Fibroblast of lung (primary cell): ENCODE data around the gene TMEM89. TPM values are rescaled to one million over a fixed set of nuclear protein-coding genes. Genes with fewer than 3 reads are reported as not detected.
A peak's percentile ranks its signal among the peaks of the same experiment; 100 is the strongest.

Experiments used
- DNase-seq, 2 donors: peaks; one replicate each; pipeline versions ENCODE4 v3.0.0 to v3.0.0-alpha.2; 2010; ENCODE audit warnings: low read depth in 2 of 2
- H2AFZ ChIP-seq: 2 replicates; pipeline ENCODE4 v1.5.1; 2012; ENCODE audit warnings: low read length, control low read depth, inconsistent platforms
- H3K27ac ChIP-seq: 2 replicates; pipeline ENCODE4 v1.5.1; 2011; ENCODE audit warnings: low read length, control low read depth; ENCODE audit not compliant: insufficient read depth
- H3K27me3 ChIP-seq: 2 replicates; pipeline ENCODE4 v1.5.1; 2011; ENCODE audit warnings: mild to moderate bottlenecking, low read length; ENCODE audit not compliant: control insufficient read depth, insufficient read depth
- H3K36me3 ChIP-seq: 2 replicates; pipeline ENCODE4 v1.5.1; 2011; ENCODE audit warnings: low read length; ENCODE audit not compliant: control insufficient read depth, insufficient read depth
- H3K4me1 ChIP-seq: 2 replicates; pipeline ENCODE4 v1.5.1; 2011; ENCODE audit warnings: low read length; ENCODE audit not compliant: control insufficient read depth, insufficient read depth; ENCODE audit errors: extremely low read depth
- H3K4me2 ChIP-seq: 2 replicates; pipeline ENCODE4 v1.5.1; 2011; ENCODE audit warnings: low read length, control low read depth; ENCODE audit not compliant: insufficient read depth; ENCODE audit errors: extremely low read depth
- H3K4me3 ChIP-seq, 4 experiments: fragments of 200-600 bp in 1 of 4; sonication (generic) in 1 of 4; replicated peaks in 1 of 4; 2 replicates each; pipeline ENCODE4 v1.5.1; 2011 to 2016; ENCODE audit warnings: low read length in 4 of 4, low read depth in 3 of 4, mild to moderate bottlenecking in 3 of 4, control low read depth in 2 of 4, inconsistent platforms in 1 of 4, mixed read lengths in 1 of 4; ENCODE audit not compliant: insufficient read depth in 1 of 4; ENCODE audit errors: control extremely low read depth in 1 of 4
- H3K79me2 ChIP-seq: 2 replicates; pipeline ENCODE4 v1.5.1; 2012; ENCODE audit warnings: mild to moderate bottlenecking, low read length, inconsistent platforms; ENCODE audit not compliant: control insufficient read depth, insufficient read depth
- H3K9ac ChIP-seq: 2 replicates; pipeline ENCODE4 v1.5.1; 2011; ENCODE audit warnings: mild to moderate bottlenecking, low read length, control low read depth; ENCODE audit not compliant: insufficient read depth
- H3K9me3 ChIP-seq: 2 replicates; pipeline ENCODE4 v1.5.1; 2012; ENCODE audit warnings: low read depth, low read length; ENCODE audit not compliant: control insufficient read depth, insufficient read depth
- H4K20me1 ChIP-seq: 2 replicates; pipeline ENCODE4 v1.5.1; 2011; ENCODE audit warnings: low read length; ENCODE audit not compliant: control insufficient read depth, insufficient read depth; ENCODE audit errors: extremely low read depth
- EZH2 ChIP-seq: IDR thresholded peaks from 2 replicates; pipeline ENCODE4 v1.5.1; 2012; ENCODE audit warnings: low read length, control low read depth, mild to moderate bottlenecking; ENCODE audit errors: missing control alignments
- polyA plus RNA-seq, 2 donors: library from polyadenylated mRNA; depleted of rRNA in 1 of 2; stranded (reverse) in 1 of 2; unstranded in 1 of 2; fragments of >200 nt; gene quantifications; 2 replicates each; pipeline ENCODE4 v1.2.1, GENCODE V29; 2011 to 2012; ENCODE audit warnings: missing spikeins in 1 of 2
- total RNA-seq: library from RNA; depleted of rRNA; stranded (reverse); fragments of >200 nt; gene quantifications from 2 replicates; pipeline ENCODE4 v1.2.1, GENCODE V29; 2014
- TF ChIP-seq, protein P1 (sequence below), 2 donors: IDR thresholded peaks in 1 of 2; conservative IDR thresholded peaks in 1 of 2; 1 replicate in 1 of 2; 2 replicates in 1 of 2; pipeline ENCODE4 v1.5.1; 2011 to 2012; ENCODE audit warnings: low read length in 2 of 2, control low read depth in 1 of 2, inconsistent platforms in 1 of 2, low read depth in 1 of 2, mild to moderate bottlenecking in 1 of 2

TMEM89 gene
- total and polyA plus RNA-seq, 2 donors (not counting 1 experiment from before 2014, with no cell fraction given) = not detected

DNA sequence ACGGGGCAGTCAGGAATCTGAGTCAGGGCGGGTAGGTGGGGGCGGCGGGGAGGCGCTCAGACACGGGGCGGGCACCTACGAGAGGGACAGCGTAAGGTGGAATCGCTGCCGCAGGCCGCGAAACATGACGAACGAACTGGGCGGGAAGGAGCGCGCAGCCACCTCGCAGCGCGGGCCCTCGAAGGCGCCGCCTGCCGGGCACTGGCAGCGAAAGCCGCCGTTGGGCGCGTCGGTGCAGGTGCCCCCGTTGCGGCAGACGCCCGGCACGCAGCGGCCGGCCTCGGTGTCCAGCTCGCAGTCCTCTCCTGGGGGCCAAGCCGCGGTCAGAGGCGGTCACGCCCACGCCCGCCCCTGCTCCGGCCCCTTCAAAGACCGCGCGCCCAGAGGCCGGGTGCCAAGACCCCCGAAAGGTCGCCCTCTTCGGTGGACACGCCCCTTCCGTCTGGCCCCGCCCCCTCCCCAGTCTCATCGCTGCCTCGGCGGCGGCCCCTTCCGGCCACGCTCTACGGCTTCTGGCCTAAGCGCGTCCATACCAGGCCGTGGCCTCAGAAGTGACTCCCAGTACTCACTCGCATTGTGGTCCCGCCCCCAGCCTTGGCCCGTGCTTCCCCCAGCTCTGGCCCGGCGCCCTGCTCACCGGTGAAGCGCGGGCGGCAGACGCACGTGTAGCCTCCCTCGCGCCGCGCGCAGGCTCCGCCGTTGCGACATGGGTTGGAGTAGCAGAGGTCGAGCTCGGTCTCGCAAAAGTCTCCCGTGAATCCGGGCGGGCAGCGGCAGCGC is 34.7 kb upstream of the TMEM89 start:
- H3K27me3 ChIP-seq = peaks cover 5% of the 10 kb centered on the region
- H3K9ac ChIP-seq = no peak overlapping the region
- no peak overlapping the region for H3K27ac ChIP-seq
- H3K79me2 ChIP-seq = no peaks in the 10 kb centered on the region
- DNase-seq = peak; percentile 54 to 70
- H3K36me3 ChIP-seq = no peaks in the 10 kb centered on the region
- H3K4me2 ChIP-seq = peak overlapping the region; percentile 52
- TF ChIP-seq EZH2 = no peak
- TF ChIP-seq, protein P1, sequence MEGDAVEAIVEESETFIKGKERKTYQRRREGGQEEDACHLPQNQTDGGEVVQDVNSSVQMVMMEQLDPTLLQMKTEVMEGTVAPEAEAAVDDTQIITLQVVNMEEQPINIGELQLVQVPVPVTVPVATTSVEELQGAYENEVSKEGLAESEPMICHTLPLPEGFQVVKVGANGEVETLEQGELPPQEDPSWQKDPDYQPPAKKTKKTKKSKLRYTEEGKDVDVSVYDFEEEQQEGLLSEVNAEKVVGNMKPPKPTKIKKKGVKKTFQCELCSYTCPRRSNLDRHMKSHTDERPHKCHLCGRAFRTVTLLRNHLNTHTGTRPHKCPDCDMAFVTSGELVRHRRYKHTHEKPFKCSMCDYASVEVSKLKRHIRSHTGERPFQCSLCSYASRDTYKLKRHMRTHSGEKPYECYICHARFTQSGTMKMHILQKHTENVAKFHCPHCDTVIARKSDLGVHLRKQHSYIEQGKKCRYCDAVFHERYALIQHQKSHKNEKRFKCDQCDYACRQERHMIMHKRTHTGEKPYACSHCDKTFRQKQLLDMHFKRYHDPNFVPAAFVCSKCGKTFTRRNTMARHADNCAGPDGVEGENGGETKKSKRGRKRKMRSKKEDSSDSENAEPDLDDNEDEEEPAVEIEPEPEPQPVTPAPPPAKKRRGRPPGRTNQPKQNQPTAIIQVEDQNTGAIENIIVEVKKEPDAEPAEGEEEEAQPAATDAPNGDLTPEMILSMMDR (conservative IDR thresholded peaks at IDR 0.05 in 1 of 2, IDR thresholded peaks at IDR 0.05 in 1 of 2; ENCODE audit: low read depth in 1 of 2, low read length in 2 of 2) = peak; percentile 31 to 56
- no peaks in the 10 kb centered on the region for H3K4me1 ChIP-seq
- peak overlapping the region; percentile 10 for H2AFZ ChIP-seq
- H3K4me3 ChIP-seq = peak overlapping the region in 2 of 4 experiments; percentile 16 to 49
- no peaks in the 10 kb centered on the region for H4K20me1 ChIP-seq
- no peaks in the 10 kb centered on the region for H3K9me3 ChIP-seq

DNA sequence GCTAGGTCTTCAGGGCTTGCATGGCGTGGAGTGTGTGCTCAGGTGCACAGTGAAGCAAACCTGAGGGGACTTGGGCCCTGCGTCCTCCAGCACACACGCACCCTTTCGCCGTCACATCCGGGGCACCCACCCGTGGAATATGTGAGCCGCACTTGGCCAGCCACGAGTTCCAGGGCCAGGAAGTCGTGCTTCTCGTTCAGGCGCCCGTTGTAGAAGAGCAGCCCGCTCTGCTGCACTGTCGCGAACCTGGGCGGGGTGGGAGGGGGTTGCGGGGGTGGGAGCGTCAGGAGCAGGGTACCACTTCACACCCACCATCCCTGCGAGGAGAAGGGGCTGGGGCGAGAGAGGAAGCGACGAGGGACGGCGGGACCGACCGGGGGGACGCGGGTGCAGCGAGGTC is 34.0 kb upstream of the TMEM89 start:
- H4K20me1 ChIP-seq = no peaks in the 10 kb centered on the region
- H3K4me1 ChIP-seq = no peaks in the 10 kb centered on the region
- no peaks in the 10 kb centered on the region for H3K79me2 ChIP-seq
- no peaks in the 10 kb centered on the region for H3K9me3 ChIP-seq
- H3K27ac ChIP-seq = no peak overlapping the region
- no peak overlapping the region for H3K4me3 ChIP-seq
- peaks cover under 1% of the 10 kb centered on the region for H3K27me3 ChIP-seq
- no peak for DNase-seq
- H3K4me2 ChIP-seq = peak overlapping the region; percentile 46
- H3K36me3 ChIP-seq = no peaks in the 10 kb centered on the region
- H2AFZ ChIP-seq = no peak overlapping the region
- no peak overlapping the region for H3K9ac ChIP-seq
- TF ChIP-seq EZH2 = no peak

DNA sequence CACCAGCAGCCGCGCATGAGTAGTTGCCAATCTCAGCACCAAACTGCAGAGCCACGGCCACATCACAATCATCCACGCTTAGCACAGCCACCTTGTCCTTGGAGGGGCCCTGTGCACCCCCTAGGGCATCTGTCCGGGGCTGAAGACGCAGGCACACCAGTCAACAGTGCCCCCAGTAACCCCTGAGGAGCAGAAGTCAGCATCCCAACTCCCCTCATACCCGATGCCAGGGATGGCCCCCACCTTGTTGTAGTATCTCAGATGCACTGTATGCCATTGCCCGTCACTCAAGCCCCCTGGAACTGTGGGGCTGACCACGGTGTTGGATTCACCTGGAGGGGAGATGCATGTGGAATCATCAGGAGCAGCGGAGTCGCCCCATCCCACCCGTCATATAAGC is 33.5 kb upstream of the TMEM89 start:
- Histone ChIP-seq H4K20me1 (no peaks in the 10 kb centered on the region), H3K36me3 (no peaks in the 10 kb centered on the region), H3K9ac (no peak overlapping the region), H2AFZ (no peak overlapping the region), H3K4me3 (no peak overlapping the region), H3K79me2 (no peaks in the 10 kb centered on the region), H3K4me1 (no peaks in the 10 kb centered on the region), H3K27ac (no peak overlapping the region), H3K27me3 (no peaks in the 10 kb centered on the region), H3K9me3 (no peaks in the 10 kb centered on the region), H3K4me2 (no peak overlapping the region)
- no peak for DNase-seq
- TF ChIP-seq EZH2 = no peak
- TF ChIP-seq, protein P1 (conservative IDR thresholded peaks at IDR 0.05 in 1 of 2, IDR thresholded peaks at IDR 0.05 in 1 of 2; ENCODE audit: low read depth in 1 of 2, low read length in 2 of 2) = no peak
